Fibroblast of peridontal ligament (primary cell): ENCODE data around the gene TNFAIP3.
"Not testable (repeated sequence)": the region's sequence is repeated elsewhere in the genome, so short reads cannot be mapped to it uniquely, and the experiment has no call there.

ENCODE experiments used
- DNase-seq: peaks from one replicate; pipeline ENCODE4 v3.0.0-alpha.2; 2010; ENCODE audit errors: extremely low read depth

The TNFAIP3 gene

DNA sequence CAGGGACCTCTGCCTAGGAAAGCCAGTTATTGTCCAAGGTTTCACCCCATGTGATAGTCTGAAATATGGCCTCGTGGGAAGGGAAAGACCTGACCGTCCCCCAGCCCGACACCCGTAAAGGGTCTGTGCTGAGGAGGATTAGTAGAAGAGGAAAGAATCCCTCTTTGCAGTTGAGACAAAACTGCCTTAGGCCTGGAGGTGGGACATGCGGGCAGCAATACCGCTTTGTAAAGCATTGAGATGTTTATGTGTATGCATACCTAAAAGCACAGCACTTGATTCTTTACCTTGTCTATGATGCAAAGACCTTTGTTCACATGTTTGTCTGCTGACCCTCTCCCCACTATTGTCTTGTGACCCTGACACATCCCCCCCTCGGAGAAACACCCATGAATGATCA, 22.3 kb upstream of the TNFAIP3 start:
- DNase-seq, result not testable (repeated sequence)

- peak; percentile 23 for DNase-seq
Observed at GRCh38 chr6:137845460-137845859, 21.6 kb upstream of the TNFAIP3 start.

GRCh38 chr6:137846274-137846673, 20.8 kb upstream of the TNFAIP3 start:
- DNase-seq, result no peak

DNA sequence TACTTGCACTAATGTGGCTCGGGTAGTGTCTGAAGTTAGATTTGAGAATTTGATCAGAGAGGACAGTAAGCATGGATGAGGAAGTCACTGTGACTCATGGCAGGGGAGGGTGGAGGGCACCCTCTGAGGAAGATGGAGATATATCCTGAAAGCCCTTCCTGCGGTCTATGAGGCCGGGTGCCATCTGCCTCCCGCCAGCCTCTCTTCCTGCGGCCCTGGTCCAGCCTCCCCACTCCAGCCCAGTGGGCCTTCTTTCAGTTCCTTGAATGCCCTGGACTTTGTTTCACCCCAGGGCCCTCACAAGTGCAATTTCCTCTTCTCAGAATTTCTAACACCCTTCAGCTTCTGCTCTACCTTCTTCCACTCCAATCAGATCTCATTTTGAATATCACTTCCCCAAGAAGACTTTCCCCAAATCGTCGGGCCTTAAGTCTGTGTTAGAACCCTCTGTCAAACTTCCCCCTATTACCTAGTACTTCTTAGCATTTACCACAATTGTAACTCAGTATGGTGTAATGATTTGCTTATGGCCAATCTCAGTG, 20.2 kb upstream of the TNFAIP3 start:
- no peak for DNase-seq

- DNase-seq, result no peak
Observed at GRCh38 chr6:137847748-137848147, 19.3 kb upstream of the TNFAIP3 start.

GRCh38 chr6:137848672-137849071, 18.4 kb upstream of the TNFAIP3 start:
- DNase-seq, result peak; percentile 93

- peak; percentile 80 for DNase-seq
Observed at GRCh38 chr6:137849181-137849980, 17.7 kb upstream of the TNFAIP3 start.

- DNase-seq, result peak; percentile 17
Observed at GRCh38 chr6:137849981-137850714, 16.9 kb upstream of the TNFAIP3 start.

- DNase-seq, result no peak
Observed at GRCh38 chr6:137850816-137851602, 16.1 kb upstream of the TNFAIP3 start.

DNA sequence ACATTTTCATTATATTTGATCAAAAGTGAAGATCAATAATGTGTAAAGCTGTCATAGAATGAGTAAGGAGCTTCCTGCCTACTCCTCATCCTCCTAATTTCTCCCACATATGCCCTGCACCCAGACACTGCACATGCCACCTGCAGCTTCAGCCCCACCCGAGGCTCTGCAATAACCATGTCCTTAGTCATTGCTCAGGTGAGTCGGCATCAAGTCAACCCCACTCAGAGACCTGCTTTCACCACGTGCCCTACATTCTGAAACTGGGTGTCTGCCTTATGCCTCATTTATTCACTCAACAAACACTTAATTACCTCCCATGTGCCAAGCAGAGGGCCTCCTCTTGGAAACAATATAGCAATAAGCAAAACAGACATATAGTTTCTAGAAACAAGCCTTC, 15.4 kb upstream of the TNFAIP3 start:
- DNase-seq, result no peak

- DNase-seq, result peak; percentile 51
Observed at GRCh38 chr6:137852346-137852745, 14.7 kb upstream of the TNFAIP3 start.

GRCh38 chr6:137852811-137853210, 14.2 kb upstream of the TNFAIP3 start:
- no peak for DNase-seq

DNA sequence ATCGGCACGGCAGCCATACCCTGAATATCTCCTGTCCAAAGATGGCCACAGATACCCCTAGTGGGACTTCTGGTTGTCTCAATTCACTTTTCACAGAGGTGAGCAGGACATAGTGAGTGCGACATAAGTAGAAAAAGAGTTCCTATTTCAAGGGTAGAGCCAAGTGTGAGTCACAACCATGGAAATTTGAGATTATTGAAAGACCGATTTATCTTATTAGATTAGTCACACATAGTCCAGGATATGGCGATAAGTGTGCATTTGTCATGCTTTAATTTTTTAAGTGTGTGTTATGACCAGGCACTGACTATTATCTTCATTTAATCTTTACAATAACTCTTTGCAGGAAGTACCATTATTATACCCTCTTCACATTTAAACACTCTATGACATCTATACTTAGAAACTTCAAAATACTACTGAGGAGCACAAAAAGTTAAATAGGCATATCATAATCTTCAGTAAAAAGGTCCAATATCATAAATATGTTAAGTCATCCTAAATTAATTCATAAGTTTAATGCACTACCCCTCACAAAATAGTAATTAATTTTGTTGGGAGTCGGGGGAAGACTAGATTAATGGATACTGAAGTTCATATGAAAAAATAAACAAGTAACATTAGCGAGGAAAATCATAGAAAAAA, 13.4 kb upstream of the TNFAIP3 start:
- peak; percentile 45 for DNase-seq

DNA sequence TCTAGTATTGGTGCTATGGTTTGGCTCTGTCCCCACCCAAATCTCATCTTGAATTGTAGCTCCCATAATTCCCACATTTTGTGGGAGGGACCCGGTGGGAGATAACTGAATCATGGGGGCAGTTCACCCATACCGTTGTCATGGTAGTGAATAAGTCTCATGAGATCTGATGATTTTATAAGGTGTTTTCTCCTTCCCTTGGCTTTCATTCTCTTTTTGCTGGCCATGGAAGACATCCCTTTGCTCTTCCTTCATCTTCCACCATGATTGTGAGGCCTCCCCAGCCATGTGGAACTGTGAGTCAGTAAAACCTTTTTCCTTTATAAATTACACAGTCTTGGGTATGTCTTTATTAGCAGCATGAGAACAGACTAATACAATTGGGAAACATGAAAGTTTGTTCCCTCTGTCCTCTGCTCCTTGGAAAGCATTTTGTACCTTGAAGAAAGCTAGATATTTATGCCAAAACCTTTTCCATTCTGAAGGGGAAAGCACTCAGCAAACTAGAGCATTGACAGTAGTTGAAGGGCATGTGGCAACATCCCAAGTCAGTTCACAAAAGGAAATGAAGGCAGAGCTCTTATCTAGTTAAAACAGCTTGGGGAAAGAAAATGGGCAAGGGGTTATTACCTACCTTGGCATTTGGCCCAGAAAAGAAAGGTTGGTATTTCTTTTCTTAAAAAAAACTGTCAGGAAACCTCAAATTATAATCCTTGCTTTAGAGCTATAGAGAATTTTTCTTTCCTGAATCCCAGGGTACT, 10.7 kb upstream of the TNFAIP3 start:
- no peak for DNase-seq

GRCh38 chr6:137859025-137859424, 8.0 kb upstream of the TNFAIP3 start:
- DNase-seq, result no peak

DNA sequence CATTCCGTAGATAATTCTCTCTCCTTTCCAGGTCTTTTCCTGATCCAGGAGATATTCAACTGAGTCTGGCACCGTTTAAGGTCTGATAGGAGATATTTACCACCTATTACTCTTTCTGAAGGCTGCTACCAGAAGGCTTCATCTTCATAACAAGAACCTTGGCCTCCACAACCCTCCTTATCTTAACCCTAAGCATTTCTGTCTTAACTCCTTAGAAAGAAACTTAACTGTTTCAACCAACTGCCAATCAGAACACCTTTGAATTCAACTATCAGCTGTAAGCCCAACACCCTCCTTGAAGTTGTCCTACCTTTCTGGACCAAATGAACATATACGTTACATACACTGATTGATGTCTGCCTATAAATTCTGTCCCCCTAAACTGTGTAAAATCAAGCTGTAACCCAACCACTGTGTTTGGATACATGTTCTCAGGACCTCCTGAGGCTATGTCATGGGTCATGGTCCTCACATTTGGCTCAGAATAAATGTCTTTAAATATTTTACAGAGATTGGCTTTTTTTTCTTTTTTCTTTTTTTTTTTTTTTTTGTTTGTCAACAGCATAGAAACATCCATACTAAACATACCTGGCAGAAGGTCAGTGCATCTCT, 6.6 kb upstream of the TNFAIP3 start:
- no peak for DNase-seq

GRCh38 chr6:137861550-137862337, 5.3 kb upstream of the TNFAIP3 start:
- DNase-seq, result no peak

- no peak for DNase-seq
Observed at GRCh38 chr6:137862419-137863090, 4.5 kb upstream of the TNFAIP3 start.
